Spleen (tissue), 11 donors: ENCODE results near the gene TAF8. TPM values are rescaled to one million over a fixed set of nuclear protein-coding genes. Genes with fewer than 3 reads are reported as not detected.
A peak's percentile ranks its signal among the peaks of the same experiment; 100 is the strongest.

Experiments
- DNase-seq: peaks from one replicate; pipeline ENCODE4 v3.0.0-alpha.2; 2020
- H3K27ac ChIP-seq, 8 donors: fragments of 200-600 bp; sonication (generic) in 7 of 8; 1 replicate in 4 of 8; 2 replicates in 4 of 8; pipeline versions ENCODE4 v1.5.0 to v1.8.0; 2016 to 2021; ENCODE audit warnings: inconsistent platforms in 4 of 8, mild to moderate bottlenecking in 4 of 8, moderate library complexity in 1 of 8
- H3K27me3 ChIP-seq, 7 donors: fragments of 200-600 bp; sonication (generic) in 6 of 7; replicated peaks in 1 of 7; 1 replicate in 4 of 7; 2 replicates in 3 of 7; pipeline versions ENCODE4 v1.5.0 to v1.8.0; 2016 to 2021; ENCODE audit warnings: inconsistent platforms in 3 of 7, mild to moderate bottlenecking in 1 of 7
- H3K36me3 ChIP-seq, 6 donors: fragments of 200-600 bp; sonication (generic) in 5 of 6; 1 replicate in 4 of 6; 2 replicates in 2 of 6; pipeline versions ENCODE4 v1.5.0 to v1.8.0; 2016 to 2021; ENCODE audit warnings: inconsistent platforms in 2 of 6
- H3K4me1 ChIP-seq, 6 donors: fragments of 200-600 bp; sonication (generic) in 5 of 6; 1 replicate in 3 of 6; 2 replicates in 3 of 6; pipeline versions ENCODE4 v1.5.0 to v1.8.0; 2016 to 2021; ENCODE audit warnings: inconsistent platforms in 3 of 6
- H3K4me3 ChIP-seq, 8 donors: fragments of 200-600 bp; sonication (generic) in 7 of 8; 1 replicate in 4 of 8; 2 replicates in 4 of 8; pipeline versions ENCODE4 v1.5.0 to v1.8.0; 2016 to 2021; ENCODE audit warnings: inconsistent platforms in 4 of 8, mild to moderate bottlenecking in 4 of 8, moderate library complexity in 2 of 8
- H3K9me3 ChIP-seq, 8 donors: fragments of 200-600 bp; sonication (generic) in 7 of 8; 1 replicate in 4 of 8; 2 replicates in 4 of 8; pipeline versions ENCODE4 v1.5.0 to v1.8.0; 2016 to 2021; ENCODE audit warnings: inconsistent platforms in 4 of 8
- CTCF ChIP-seq, 11 experiments: fragments of 200-600 bp in 7 of 11; fragments of 450-650 bp in 4 of 11; sonication (generic) in 4 of 11; IDR thresholded peaks in 8 of 11; conservative IDR thresholded peaks in 3 of 11; 1 replicate in 7 of 11; 2 replicates in 4 of 11; pipeline versions ENCODE4 v1.4.0 to v1.8.0; 2016 to 2021; ENCODE audit warnings: antibody characterized with exemption in 11 of 11, inconsistent platforms in 4 of 11, mild to moderate bottlenecking in 1 of 11
- POLR2A ChIP-seq, 3 donors: fragments of 450-650 bp; IDR thresholded peaks; one replicate each; pipeline ENCODE4 v1.5.1; 2017; ENCODE audit warnings: antibody characterized with exemption in 3 of 3, mild to moderate bottlenecking in 1 of 3
- POLR2AphosphoS5 ChIP-seq, 3 donors: sonication (generic); formaldehyde crosslinking; IDR thresholded peaks; one replicate each; pipeline ENCODE4 v1.5.1; 2017; ENCODE audit warnings: antibody characterized with exemption in 3 of 3
- WGBS, 5 donors: extraction: QIAGEN DNeasy Blood & Tissue Kit in 3 of 5; methylation state at CpG; one replicate each; pipeline versions ENCODE4 v1.1.5 to v1.1.7; 2013 to 2018; 5-methylcytosine and 5-hydroxymethylcytosine counted together
- intact Hi-C: fragments of 100-400 bp; cut with DNase I; formaldehyde crosslinking; loops from one replicate; pipeline ENCODE4 v1.15.0; 2023; ENCODE audit warnings: low total_unique reads
- polyA plus RNA-seq, 3 donors: library from polyadenylated mRNA; stranded (reverse); fragments of 200-250 nt; gene quantifications; one replicate each; pipeline ENCODE4 v1.2.1, GENCODE V29; 2013
- total RNA-seq, 7 donors: library from RNA; depleted of rRNA in 3 of 7; stranded (reverse); fragments of >200 nt in 3 of 7; fragmentation: NEBNext Ultra II Directional in 4 of 7; extraction: Animal tissue kit (Norgen Biotek cat#: 25700) in 4 of 7; gene quantifications; one replicate each; pipeline versions ENCODE4 v1.1.0 to v1.2.1, GENCODE V29; 2016 to 2021
- donor health status: healthy with polysubstance abuse.
- donor health status: DM: no; HTN: no; CAD: no; lungs with moderate emphysema.
- donor health status: DM: no; HTN: no; CAD: no.
- donor health status: Bipolar disorder and iron deficiency.
- donor health status: healthy.
- donor health status: DM: no; HTN: no; CAD: no.
- donor health status: DM: yes; HTN: yes; CAD: no.

The TAF8 gene
- total and polyA plus RNA-seq, 10 donors = 8.2 to 56.3 (median 35.4) TPM

- Histone ChIP-seq H3K36me3 (peaks cover 0 to 79% (median 0%) of the 10 kb centered on the region in 6 donors), H3K4me1 (peaks cover 31 to 98% (median 58%) of the 10 kb centered on the region in 6 donors), H3K27me3 (no peaks in the 10 kb centered on the region), H3K27ac (peak overlapping the region in 4 of 8 donors; percentile 13 to 67 (median 56)), H3K4me3 (peak overlapping the region in 1 of 8 donors; percentile 31), H3K9me3 (no peaks in the 10 kb centered on the region)
- peak; percentile 0 for DNase-seq
- no peak for TF ChIP-seq CTCF (IDR thresholded peaks at IDR 0.05 in 8 of 11, conservative IDR thresholded peaks at IDR 0.05 in 3 of 11)
- no peak for TF ChIP-seq POLR2AphosphoS5 (IDR thresholded peaks at IDR 0.05)
- TF ChIP-seq POLR2A (IDR thresholded peaks at IDR 0.05) = no peak
- intact Hi-C loops = no loop called here
Observed at GRCh38 chr6:42009844-42010184, 40.5 kb upstream of the TAF8 start.

GRCh38 chr6:42010185-42010891, 40.0 kb upstream of the TAF8 start:
- H3K27ac ChIP-seq = peak overlapping the region in 5 of 8 donors; percentile 0 to 67 (median 53)

GRCh38 chr6:42010909-42011308, 39.4 kb upstream of the TAF8 start:
- Histone ChIP-seq H3K9me3 (no peaks in the 10 kb centered on the region), H3K36me3 (peaks cover 0 to 80% (median 0%) of the 10 kb centered on the region in 6 donors), H3K27me3 (no peaks in the 10 kb centered on the region), H3K4me3 (peak overlapping the region in 1 of 8 donors; percentile 31), H3K4me1 (peaks cover 31 to 98% (median 57%) of the 10 kb centered on the region in 6 donors), H3K27ac (peak overlapping the region in 4 of 8 donors; percentile 13 to 67 (median 56))
- TF ChIP-seq POLR2AphosphoS5 (IDR thresholded peaks at IDR 0.05) = no peak
- no peak for TF ChIP-seq POLR2A (IDR thresholded peaks at IDR 0.05)
- TF ChIP-seq CTCF (IDR thresholded peaks at IDR 0.05 in 8 of 11, conservative IDR thresholded peaks at IDR 0.05 in 3 of 11) = no peak
- intact Hi-C loops = no loop called here
- DNase-seq = no peak
- WGBS, 5 donors = 17 to 30% (median 21%) methylated on average over 1 of the region's 1 CpG

More at GRCh38 chr6:42010185-42010891, 40.0 kb upstream of the TAF8 start:
- Histone ChIP-seq H3K27me3 (no peaks in the 10 kb centered on the region), H3K4me1 (peaks cover 31 to 100% (median 57%) of the 10 kb centered on the region in 6 donors), H3K9me3 (no peaks in the 10 kb centered on the region), H3K4me3 (peak overlapping the region in 1 of 8 donors; percentile 31), H3K36me3 (peaks cover 0 to 78% (median 0%) of the 10 kb centered on the region in 6 donors)
- peak; percentile 56 for DNase-seq
- WGBS, 5 donors = 7 to 13% (median 10%) methylated on average over 11 of the region's 11 CpGs
- TF ChIP-seq CTCF (IDR thresholded peaks at IDR 0.05 in 8 of 11, conservative IDR thresholded peaks at IDR 0.05 in 3 of 11) (no peak), POLR2AphosphoS5 (IDR thresholded peaks at IDR 0.05) (peak; percentile 36 to 38 (median 37)), POLR2A (IDR thresholded peaks at IDR 0.05) (no peak)
- intact Hi-C loops = no loop called here

GRCh38 chr6:42012501-42013133, 37.7 kb upstream of the TAF8 start:
- intact Hi-C loops = no loop called here
- Histone ChIP-seq H3K4me3 (no peak overlapping the region), H3K36me3 (peaks cover 0 to 94% (median 0%) of the 10 kb centered on the region in 6 donors), H3K4me1 (peaks cover 33 to 98% (median 58%) of the 10 kb centered on the region in 6 donors), H3K27ac (no peak overlapping the region), H3K27me3 (no peaks in the 10 kb centered on the region), H3K9me3 (no peaks in the 10 kb centered on the region)
- DNase-seq = no peak
- TF ChIP-seq POLR2AphosphoS5 (IDR thresholded peaks at IDR 0.05) = no peak
- no peak for TF ChIP-seq POLR2A (IDR thresholded peaks at IDR 0.05)
- no peak for TF ChIP-seq CTCF (IDR thresholded peaks at IDR 0.05 in 8 of 11, conservative IDR thresholded peaks at IDR 0.05 in 3 of 11)
- 90 to 96% (median 92%) methylated on average over 3 of the region's 3 CpGs for WGBS, 5 donors
